HG03060 (cell line): Measurements from ENCODE around the gene VKORC1L1.
"Not testable (repeated sequence)": the region's sequence is repeated elsewhere in the genome, so short reads cannot be mapped to it uniquely, and the experiment has no call there.

Experiments
- ATAC-seq: cut with Tn5 transposase; IDR thresholded peaks from one replicate; pipeline ENCODE4 v1.9.1; 2021; ENCODE audit warnings: low read depth, moderate number of reproducible peaks; ENCODE audit not compliant: unreplicated experiment

Gene VKORC1L1

GRCh38 chr7:65927489-65928448 lies 54.9 kb downstream of the VKORC1L1 start:
- ATAC-seq = no peak

DNA sequence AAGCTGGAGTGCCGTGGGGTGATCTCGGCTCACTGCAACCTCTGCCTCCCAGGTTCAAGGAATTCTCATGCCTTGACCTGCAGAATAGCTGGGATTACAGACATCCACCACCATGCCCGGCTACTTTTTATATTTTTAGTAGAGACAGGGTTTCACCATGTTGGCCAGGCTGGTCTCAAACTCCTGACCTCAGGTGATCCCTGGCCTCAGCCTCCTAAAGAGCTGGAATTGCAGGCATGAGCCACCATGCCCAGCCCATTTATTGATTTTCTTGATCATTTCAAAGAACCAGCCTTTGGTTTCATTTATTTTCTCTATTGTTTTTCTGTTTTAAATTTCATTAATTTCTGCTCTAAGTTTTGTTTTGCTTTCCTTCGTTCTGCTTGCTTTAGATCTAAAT lies 58.8 kb downstream of the VKORC1L1 start:
- no peak for ATAC-seq

- no peak for ATAC-seq
Measured at GRCh38 chr7:65937296-65937695, 64.4 kb downstream of the VKORC1L1 start.

DNA sequence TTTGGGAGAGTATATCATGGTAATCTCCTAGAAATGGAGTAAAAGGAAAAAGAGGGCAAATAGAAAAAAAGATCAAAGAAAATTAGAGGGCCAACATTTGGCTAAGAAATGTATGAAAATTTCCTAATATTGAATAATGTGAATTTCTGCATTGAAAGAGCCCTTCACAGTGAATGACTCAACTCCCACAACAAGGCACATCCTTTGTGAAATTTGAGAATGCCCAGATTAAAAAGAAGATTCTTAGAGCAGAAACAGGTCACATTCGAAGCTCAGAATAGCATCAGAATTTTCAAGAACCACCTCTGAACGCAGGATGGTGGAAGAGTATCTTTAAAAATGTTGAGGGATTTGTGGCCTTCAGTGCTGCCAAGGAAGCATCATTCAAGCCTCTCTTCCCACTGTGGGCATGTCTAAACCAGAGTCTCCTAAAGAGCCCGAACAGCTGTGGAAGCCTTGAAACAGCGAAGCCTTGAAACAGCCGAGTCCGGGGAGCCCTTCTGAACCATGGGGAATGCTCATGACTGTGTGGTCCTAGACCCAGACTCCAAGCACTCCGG lies 65.5 kb downstream of the VKORC1L1 start:
- ATAC-seq = no peak

DNA sequence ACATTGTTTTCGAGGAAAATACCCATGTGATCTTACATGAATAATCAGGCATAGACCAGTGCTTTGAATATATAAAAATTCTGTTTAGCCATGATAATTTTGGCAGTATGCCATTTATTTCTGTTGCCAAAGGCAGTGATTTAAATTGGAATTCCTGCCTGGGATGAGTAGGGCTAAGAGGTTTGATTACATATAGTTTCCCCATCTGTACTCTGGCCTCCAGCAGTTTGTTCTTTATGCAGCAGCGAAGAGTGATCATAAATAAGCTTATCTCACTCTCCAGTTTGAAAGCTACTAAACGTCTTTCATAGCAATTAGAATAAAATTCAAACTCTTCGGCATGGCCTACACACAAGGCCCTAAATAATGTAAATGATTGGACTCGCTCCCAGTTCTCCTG lies 72.9 kb downstream of the VKORC1L1 start:
- not testable (repeated sequence) for ATAC-seq

GRCh38 chr7:65946904-65947303 lies 74.0 kb downstream of the VKORC1L1 start:
- ATAC-seq = no peak

GRCh38 chr7:65951837-65952578 lies 79.1 kb downstream of the VKORC1L1 start:
- ATAC-seq = no peak

DNA sequence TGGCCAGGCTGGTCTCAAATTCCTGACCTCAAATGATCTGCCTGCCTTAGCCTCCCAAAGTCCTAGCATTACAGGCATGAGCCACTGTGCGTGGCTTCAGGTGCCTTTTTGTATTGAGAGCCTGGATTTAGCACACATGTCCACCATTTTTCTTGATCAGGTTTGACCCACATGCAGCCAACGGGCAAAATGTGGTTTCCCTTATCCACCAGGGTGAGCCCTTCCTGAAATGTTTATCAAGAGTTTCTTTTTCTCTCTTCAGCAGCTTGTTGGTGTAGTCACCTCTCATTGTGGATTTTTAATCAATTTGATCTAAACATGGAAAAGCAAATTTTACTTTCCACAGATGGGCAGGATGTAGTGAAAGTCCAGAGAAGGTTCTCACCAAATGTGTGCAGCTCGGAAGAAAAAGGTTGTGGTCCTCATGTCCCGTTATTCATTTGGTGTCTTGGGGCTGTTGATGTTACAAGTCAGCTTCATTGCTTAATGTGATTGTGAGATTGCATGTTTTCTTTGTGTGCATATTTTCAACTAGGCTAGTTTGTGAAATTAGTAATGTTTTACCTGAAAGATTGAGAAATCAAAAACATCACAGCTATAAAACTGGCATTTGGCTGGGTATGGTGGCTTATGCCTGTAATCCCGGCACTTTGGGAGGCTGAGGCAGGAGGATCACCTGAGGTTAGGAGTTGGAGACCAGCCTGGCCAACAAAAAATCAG lies 80.3 kb downstream of the VKORC1L1 start:
- no peak for ATAC-seq

- ATAC-seq = no peak
Measured at GRCh38 chr7:65953890-65954450, 81.1 kb downstream of the VKORC1L1 start.

DNA sequence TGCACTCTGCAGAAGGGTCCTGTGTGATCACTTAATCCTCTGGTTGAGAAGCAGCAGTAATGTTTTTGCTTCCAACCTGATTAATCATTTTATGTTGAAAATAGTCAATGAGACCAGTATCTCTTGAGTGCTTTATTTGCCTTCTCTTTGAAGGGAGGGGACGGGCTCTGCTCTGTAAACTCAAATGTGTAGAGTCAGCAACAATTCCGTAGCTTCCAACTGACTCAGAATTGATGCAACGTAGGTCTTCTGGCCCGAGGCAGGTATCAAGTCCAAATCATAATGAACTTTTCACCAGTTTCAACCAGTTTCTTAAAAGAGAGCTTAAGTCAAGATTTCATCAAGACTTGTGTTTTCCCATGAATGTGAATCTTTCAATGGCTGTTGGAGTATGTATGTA lies 82.8 kb downstream of the VKORC1L1 start:
- ATAC-seq = no peak

DNA sequence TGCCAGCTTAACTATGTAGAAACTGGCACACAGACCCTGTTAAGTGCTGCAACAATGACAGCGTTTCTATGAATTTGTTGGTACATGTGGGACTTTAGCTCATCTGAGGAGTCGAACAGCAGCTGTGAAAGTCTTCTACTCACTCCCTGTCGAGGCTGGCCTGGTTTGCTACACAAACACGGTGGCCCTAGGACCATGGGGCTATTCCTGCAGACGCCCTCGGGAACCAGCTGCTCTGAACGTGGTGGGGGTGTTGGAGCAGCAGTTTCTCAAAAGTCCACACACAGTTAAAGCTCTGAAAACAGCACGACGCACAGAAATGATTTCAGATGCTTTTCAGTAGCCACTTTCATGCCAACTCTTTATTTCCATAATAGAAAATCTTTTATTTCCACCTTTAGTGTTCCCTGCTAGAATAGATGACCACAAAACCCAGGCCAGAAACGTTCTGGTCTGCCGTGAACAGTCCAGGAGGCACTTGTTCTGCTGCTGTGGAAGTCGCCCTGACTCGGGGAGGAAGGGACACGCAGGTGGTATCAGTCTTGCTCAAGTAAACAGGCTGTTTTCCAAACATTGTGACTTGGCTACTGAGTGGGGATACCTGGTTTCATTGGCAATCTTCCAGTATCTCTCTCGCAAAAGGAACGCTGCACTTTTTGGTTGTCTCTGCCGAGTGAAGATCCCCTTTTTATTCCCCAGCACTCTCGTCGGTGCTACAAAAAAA lies 87.6 kb downstream of the VKORC1L1 start:
- no peak for ATAC-seq

DNA sequence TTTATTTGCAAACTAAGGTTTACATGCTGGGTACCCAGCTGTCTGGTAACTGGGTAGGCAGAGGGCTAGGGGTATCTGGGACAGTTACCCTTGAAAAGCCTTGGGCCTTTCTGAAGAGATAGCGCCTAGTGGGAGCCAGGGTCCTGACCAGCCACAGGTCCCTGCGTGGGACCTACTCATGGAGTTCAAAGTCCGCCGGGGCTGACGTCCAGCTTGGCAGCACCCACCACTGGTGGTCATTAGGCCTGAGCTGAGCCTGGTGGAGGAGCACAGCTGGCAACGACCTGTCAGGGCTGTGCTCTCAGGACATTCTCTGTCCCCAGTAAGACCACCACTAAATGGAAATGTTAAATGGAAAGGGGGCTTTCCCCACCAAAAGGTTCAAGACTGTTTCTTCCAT lies 89.2 kb downstream of the VKORC1L1 start:
- no peak for ATAC-seq

DNA sequence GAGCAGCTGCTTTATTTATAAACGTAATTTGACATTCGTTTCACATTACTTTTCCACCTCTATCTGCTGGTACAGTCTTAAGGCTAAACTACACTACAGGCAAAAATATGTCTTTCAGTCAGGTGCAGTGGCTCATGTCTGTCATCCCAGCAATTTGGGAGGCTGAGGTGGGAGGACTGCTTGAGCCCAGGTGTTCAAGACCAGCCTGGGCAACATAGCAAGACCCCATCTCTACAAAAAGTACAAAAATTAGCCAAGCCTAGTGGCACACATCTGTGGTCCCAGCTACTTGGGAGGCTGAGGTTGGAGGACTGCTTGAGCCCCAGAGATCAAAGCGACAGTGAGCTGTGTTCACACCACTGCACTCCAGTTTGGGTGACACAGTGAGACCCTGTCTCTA lies 91.8 kb downstream of the VKORC1L1 start:
- ATAC-seq = not testable (repeated sequence)

DNA sequence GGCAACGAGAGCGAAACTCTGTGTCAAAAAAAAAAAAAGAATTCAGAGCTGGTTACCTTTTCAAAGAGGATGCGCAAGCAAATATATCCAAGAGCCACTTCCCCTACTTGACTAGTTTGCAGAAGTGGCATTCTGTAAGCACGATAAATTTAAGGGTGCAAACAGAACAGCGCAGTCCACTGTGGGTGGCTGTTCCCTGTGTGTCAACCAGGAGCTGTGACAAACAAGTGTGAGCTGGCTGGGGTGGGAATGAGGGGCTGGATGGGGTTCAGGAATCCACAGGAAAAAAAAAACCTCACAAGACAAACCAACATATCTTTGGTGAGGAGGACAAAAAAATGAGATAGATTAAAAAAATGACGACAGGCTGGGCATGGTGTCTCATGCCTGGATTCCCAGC lies 93.3 kb downstream of the VKORC1L1 start:
- no peak for ATAC-seq

GRCh38 chr7:65967361-65968155 lies 94.7 kb downstream of the VKORC1L1 start:
- ATAC-seq = no peak

DNA sequence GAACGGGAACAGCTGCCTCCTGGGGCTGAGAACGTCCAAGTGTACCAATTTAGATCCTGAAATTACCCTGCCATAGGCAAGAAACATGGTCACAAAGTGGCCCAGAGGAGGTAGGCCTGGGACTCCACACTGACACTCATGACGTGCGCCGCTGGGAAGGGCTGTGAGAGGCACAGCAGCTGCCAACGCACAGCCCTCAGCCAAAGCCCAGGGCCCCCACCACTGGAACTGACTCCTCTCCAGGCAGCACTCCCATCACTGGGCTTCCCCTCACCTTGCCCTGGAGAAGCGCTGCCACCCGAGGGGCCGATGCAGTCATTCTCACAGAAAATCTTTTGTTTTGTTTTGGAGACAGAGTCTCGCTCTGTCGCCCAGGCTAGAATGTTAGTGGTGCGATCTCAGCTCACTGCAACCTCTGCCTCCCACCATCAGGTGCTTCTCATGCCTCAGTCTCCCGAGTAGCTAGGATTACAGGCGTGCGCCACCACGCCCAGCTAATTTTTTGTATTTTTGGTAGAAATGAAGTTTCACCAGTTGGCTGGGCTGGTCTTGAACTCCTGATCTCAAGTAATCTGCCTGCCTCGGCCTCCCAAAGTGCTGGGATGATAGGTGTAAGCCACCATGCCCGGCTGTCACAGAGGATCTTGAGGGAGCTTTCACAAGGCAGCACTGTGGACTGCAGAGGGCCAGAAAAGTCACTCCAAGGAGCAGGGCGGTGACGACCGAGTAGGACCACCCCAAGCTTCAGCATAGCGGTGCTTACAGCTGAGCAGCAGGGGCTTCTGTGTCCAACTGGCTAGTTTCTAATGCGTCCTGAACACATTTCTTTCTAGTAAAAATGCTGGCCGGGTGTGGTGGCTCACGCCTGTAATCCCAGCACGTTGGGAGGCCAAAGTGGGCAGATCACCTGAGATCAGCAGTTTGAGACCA lies 95.6 kb downstream of the VKORC1L1 start:
- no peak for ATAC-seq

- ATAC-seq = no peak
Measured at GRCh38 chr7:65971021-65971420, 98.1 kb downstream of the VKORC1L1 start.

DNA sequence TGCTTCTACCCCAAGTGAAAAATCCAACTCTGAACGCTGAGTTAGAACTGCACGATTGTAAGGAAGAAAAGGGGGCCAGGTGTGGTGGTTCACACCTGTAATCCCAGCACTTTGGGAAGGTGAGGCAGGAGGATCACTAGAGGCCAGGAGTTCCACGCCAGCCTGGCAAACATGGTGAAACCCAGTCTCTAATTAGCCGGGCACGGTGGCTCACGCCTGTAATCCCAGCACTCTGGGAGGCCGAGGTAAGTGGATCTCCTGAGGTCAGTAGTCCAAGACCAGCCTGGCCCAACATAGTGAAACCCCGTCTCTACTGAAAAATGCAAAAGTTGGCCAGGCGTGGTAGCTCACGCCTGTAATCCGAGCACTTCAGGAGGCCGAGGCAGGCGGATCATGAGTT lies 100.1 kb downstream of the VKORC1L1 start:
- ATAC-seq = no peak
